HG03378 (cell line): Measurements from ENCODE around the gene TCP10L.
"Not testable (repeated sequence)": the region's sequence is repeated elsewhere in the genome, so short reads cannot be mapped to it uniquely, and the experiment has no call there.

ENCODE experiments used
- ATAC-seq: cut with Tn5 transposase; IDR thresholded peaks from one replicate; pipeline ENCODE4 v1.9.1; 2021; ENCODE audit warnings: mild to moderate bottlenecking, moderate library complexity; ENCODE audit not compliant: unreplicated experiment

TCP10L gene, protein sequence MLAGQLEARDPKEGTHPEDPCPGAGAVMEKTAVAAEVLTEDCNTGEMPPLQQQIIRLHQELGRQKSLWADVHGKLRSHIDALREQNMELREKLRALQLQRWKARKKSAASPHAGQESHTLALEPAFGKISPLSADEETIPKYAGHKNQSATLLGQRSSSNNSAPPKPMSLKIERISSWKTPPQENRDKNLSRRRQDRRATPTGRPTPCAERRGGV

DNA sequence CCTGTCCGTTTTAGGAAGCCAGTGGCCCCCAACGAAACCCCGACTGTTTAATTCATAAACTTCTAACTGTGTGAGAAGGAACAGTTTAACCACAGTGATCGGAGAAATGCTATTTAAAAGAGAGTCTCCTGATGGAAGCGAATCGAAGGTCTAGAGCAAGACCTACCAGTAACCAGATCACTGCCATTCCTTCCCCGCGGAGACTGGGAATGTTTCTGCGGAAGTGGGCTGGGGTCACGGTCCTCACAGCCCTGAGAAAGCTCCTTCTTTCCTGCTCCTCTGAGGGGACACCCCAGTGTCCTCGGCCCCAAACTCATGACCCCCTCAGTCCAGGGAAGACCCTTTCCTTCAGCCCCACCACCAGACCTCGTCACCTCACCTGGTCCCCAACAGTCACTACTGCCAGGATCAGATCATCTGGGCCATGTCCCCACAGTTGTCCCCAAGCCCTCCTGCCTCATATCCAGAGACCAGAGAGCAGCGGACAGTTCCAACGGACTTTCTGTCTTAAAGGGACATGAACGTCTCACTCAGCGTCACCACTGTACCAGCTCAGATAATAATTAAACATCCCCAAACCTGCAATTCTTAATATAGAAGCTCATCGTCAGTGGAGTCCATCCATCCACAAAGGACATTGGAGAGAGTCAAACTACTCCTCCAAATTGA, at the start of gene TCP10L:
Gene TCP10L (minus strand): TSS at position 482 of the 669 bp plus-strand sequence. CDS start 1,219 bp downstream, outside the sequence.
- no peak for ATAC-seq

GRCh38 chr21:32626621-32627196, 41.4 kb upstream of the TCP10L start:
- no peak for ATAC-seq

GRCh38 chr21:32618218-32618617, 32.9 kb upstream of the TCP10L start:
- ATAC-seq: not testable (repeated sequence)

DNA sequence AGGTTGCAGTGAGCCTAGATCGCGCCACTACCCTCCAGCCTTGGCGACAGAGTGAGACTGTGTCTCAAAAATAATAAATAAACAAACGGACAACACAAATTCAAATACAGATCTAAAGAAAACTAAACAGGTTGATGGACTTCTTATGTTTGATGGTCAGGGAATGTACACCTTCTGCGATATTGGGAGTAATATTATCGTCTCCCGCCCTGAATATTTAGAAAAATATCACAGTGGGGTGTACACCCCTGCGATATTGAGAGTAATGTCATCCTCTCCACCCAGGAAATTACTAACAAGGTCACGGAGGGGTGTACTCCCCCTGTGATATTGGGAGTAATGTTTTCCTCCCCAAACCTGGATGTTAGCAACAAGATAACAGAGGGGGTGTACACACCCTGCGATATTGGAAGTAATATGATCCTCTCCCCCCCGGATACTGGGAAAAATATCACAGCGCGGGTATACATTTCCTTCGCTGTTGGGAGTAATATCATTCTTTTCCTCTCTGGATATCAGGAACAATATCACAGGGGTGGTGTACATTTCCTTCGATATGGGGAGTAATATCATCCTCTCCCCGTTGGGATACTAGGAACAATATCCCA, 28.2 kb upstream of the TCP10L start:
- ATAC-seq: no peak

DNA sequence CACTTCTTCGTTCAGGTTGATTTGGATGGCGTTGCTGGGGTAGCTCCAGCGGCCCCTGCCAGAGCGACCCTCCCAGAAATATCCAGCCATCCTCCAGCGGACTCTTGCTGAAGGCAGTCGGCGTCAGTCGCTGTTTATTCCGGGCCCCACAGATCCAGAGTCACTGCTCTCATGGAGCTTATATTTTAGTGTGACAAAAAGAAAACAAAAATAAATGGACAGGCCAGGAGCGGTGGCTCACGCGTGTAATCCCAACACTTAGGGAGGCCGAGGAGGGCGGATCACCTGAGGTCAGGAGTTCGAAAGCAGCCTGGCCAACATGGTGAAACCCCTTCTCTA, 27.6 kb upstream of the TCP10L start:
- no peak for ATAC-seq

DNA sequence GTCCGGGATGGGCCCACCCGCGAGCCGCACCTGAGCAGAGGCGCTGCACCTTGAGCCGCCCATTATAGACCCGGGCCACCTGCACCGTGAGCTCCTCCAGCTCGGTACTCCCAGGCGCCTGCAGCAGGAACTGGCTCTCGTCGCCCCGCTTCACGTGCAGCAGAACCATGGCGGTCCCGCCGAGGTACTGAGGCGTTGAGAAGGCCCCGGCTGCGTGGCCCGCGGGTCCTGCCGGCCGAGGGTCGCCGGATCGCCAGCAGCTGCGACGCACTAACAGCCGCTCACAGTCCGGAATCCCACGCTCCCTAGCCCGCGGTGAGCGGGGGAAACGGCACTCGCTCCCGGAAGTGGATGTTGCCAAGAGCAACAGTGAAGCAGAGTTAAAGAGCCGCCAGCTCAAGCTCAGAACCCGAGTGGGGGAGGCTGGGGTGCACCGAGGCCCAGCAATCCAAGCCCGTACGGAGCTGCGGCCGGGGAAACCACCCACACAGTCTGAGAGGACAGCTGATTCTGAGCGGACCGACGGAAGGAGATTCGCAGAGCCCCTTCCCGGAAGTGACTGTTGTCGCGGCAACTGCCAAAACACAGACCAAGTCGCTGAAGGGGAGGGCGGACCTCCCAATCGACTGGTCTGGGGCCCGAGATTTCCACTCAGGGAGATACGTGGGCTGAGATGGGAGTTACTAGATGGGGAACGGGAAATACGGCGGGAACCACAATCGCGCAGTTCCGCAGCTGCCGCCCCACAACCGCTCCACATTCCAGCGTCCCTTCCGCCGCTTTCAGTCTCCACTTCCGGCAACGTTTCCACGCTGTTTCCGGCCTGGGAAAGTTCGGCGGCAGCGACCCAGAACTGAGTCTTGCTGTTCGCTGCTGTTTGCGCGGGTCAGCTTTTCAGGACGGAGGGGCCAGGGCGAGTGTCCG, 27.0 kb upstream of the TCP10L start, which contains the start of gene CFAP298:
Gene CFAP298 (minus strand): TSS at position 303 of the 924 bp plus-strand sequence. CDS start 134 bp downstream, at position 169.
- ATAC-seq: peak; percentile 92

GRCh38 chr21:32611471-32611997, 26.2 kb upstream of the TCP10L start:
- no peak for ATAC-seq

DNA sequence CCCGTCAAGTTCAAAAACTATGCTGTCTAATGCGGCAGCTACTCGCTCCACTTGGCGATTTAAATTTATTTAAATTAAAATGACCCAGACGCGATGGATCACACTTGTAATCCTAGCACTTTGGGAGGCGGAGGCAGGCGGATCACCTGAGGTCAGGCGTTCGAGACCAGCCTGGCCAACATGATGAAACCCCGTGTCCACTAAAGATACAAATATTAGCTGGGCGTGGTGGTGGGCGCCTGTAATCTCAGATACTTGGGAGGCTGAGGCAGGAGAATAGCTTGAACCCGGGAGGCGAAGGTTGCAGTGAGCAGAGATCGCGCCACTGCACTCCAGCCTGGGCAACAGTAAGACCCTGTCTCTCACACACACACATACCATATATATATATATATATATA, 25.6 kb upstream of the TCP10L start:
- not testable (repeated sequence) for ATAC-seq

- ATAC-seq: no peak
Observed at GRCh38 chr21:32608851-32609250, 23.5 kb upstream of the TCP10L start.

GRCh38 chr21:32605469-32605868, 20.1 kb upstream of the TCP10L start:
- no peak for ATAC-seq

- ATAC-seq: no peak
Observed at GRCh38 chr21:32604464-32604863, 19.1 kb upstream of the TCP10L start.

DNA sequence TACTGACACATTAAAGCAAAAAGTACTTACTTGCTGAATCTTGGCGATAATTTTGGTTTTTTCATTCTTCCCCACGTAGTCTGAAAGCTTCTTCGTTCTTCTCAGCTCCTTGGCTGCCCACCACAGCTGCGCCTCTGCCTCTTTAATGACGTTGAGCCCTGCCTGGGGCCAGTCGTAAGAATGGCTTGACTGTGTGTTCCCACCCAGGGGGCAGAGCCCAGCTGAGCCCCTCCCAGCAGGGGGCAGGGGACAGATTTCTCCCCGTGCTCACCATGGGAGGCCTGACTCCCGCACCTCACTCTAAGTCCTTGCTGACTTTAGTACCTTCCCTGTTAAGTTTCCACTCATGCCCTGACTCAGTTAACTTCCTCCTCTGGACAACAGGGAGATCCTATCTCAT, 17.8 kb upstream of the TCP10L start:
- ATAC-seq: no peak

- ATAC-seq: no peak
Observed at GRCh38 chr21:32602099-32602498, 16.8 kb upstream of the TCP10L start.

DNA sequence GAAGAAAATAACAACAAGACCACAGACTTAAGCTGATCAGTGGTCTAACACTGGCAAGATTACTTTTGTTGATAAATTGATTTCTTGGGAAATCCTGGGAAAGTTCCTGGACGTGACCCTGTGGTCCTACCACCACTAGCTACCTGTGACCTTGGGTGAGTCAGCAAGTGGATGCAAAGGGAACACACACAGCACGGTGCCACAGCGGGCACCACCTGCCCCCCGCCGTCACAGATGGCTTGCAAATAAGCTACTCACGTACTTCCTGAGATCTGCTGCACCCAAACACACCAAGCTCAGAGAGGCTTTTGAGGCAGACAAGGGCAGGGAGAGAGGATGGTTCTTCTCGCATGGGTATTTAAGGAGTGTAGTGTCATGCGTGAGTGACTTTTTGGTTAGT, 14.2 kb upstream of the TCP10L start:
- no peak for ATAC-seq

DNA sequence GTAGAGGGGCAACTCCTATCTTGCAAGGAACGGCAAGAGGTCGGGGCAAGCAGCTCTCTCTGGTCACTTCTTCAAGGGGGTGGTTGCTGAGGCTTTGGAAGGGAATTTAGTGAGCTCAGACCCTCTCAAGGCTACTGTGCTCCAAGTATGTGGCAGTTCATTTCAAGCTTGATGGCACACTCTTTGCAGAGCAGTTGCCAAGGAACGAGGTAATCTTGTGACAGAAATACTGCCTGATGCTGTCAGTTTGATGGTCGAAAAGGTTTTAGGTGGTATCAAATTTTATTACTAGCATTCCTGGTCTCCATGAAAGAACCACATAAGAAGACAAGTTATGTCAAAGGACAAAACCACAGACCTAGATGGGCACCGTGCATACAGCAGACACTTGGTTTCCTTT, 13.8 kb upstream of the TCP10L start:
- no peak for ATAC-seq

DNA sequence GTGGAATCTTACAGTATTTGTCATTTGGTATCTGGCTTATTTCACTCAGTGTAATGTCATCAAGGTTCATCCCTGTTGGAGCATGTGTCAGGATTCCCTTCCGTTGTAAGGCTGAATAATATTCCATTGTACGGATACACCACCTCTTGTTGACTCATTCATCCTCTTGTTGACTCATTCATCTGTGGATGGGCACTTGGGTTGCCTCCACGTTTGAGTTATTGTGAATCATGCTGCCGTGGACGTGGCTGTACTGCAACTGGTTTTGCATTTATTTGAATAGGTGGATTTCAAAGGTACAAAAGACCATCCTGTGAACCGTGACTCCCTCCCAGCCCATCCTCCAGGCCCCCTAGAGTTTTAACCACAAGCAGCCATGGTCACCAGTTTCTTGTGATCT, 11.9 kb upstream of the TCP10L start:
- ATAC-seq: no peak

- ATAC-seq: no peak
Observed at GRCh38 chr21:32595431-32595830, 10.1 kb upstream of the TCP10L start.

DNA sequence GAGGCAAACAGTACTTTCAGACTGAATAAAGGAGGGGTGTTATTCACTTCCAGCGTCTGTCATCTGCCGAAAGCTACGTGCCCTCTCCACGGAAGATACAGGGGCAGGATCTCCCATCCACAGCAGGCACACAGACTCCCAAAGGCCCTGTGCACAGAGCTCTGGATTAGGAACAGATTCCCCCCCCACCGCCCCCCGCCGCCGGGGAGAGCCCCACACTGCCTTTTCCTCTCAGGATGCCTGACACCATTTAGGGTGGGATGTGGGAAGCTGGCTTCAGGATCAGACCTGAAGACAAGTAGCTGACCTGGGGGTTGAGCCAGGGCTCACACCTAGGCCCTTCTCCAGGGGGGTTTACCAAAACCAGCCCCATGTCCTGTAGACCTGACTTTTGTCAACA, 8.4 kb upstream of the TCP10L start:
- no peak for ATAC-seq

DNA sequence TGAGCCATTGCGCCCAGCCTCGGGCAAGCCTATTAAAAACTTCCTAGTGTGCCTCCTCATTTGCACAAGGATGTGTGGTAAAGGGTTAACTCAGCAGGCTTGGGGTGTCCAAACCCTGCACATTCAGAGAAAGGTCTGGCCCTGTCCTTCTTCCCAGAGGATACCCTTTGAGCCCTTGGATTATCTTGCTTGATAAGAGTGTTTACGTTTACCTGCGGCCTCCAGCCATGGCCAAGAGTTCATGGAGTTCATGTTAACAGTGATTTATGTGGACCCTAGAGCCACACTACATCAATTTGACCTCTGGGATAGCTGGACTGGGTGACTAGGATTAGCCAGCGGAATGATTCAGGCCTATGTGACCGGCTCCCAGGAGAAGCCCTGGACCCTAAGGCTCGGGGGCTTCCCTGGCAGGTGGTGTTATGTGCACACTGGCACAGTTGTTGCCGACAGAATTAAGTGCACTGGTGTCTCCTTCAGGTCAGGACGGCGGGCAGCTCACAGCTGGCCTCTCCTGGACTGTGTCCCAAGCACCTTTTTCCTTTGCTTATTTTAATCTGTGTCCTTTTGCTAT, 7.7 kb upstream of the TCP10L start:
- ATAC-seq: no peak

DNA sequence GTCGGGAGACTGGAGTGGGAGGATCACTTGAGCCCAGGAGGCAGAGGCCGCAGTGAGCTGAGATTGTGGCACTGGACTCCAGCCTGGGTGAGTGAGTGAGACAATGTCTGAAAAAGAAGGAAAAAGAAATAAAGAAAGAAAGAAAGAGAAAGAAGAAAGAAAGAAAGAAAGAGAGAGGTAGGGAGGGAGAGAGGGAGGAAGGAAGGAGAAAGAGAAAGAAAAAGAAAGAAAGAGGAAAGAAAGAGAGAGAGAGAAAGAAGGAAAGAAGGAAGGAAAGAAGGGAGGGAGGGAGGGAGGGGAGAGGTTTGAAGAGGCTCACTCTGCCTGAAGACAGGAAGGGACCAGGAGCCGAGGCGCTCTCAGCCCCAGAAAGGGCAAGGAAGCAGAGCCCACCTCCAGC, 4.8 kb upstream of the TCP10L start:
- no peak for ATAC-seq
